ENCODE measurements around the gene REM2. TPM values are rescaled to one million over a fixed set of nuclear protein-coding genes. Genes with fewer than 3 reads are reported as not detected.
"Not testable (repeated sequence)": the region's sequence is repeated elsewhere in the genome, so short reads cannot be mapped to it uniquely, and the experiment has no call there.

Gene REM2
- total RNA-seq, 1 experiment from 2014 or later = 0.18 TPM

- no peaks in the 10 kb centered on the region for H3K9me3 ChIP-seq (ENCODE audit: control insufficient read depth, insufficient read depth, low read depth, low read length)
- BruUV-seq (replicated peaks) = no TSS peak
- no peak for TF ChIP-seq POLR2AphosphoS5 (IDR thresholded peaks at IDR 0.05; ENCODE audit: low read depth, low read length)
- no peak for TF ChIP-seq REST (IDR thresholded peaks at IDR 0.05; ENCODE audit: insufficient read depth in 1 of 2, low read depth in 2 of 2, low read length in 1 of 2)
- TF ChIP-seq CTCF (IDR thresholded peaks at IDR 0.05) = no peak
- no peak for TF ChIP-seq TCF7L2 (IDR thresholded peaks at IDR 0.05; ENCODE audit: low read depth, low read length)
- no peak for TF ChIP-seq SIN3A (IDR thresholded peaks at IDR 0.05; ENCODE audit: borderline replicate concordance, insufficient read depth, low read depth, low read length)
- intact Hi-C loops (cut with micrococcal nuclease; ENCODE audit: unreplicated experiment) (loop anchor here (10.0 kb wide), 1 partner anchor 196 kb away; no protein-coding TSS in a partner anchor), in situ Hi-C loops (cut with HindIII; ENCODE audit: low pct_unique_long_range_greater_than_20kb, low sequenced_read_pairs) (no loop called here)
- no peak for ATAC-seq
- ChIA-PET CTCF (interaction anchor here (4.9 kb wide), 1 partner anchor 28 kb away, joined by 50 read pairs; no protein-coding TSS in a partner anchor), POLR2A (interaction anchor here (0.6 kb wide), 1 partner anchor 27 kb away, joined by 3 read pairs; no protein-coding TSS in a partner anchor)
- no peak overlapping the region for H3K27ac ChIP-seq (ENCODE audit: low read length)
- no peaks in the 10 kb centered on the region for H3K36me3 ChIP-seq (ENCODE audit: control insufficient read depth, insufficient read depth, low read length)
- H3K27me3 ChIP-seq (ENCODE audit: control insufficient read depth, insufficient read depth, low read length) = no peaks in the 10 kb centered on the region
- H3K4me3 ChIP-seq (ENCODE audit: low read depth in 2 of 2, low read length in 2 of 2) = no peak overlapping the region
- H3K4me1 ChIP-seq (ENCODE audit: control insufficient read depth, insufficient read depth, low read length) = no peaks in the 10 kb centered on the region
- no peak for DNase-seq (ENCODE audit: low read depth, low spot score)
Observed at GRCh38 chr14:22850944-22851764, 31.9 kb upstream of the REM2 start.

- H3K9me3 ChIP-seq (ENCODE audit: control insufficient read depth, insufficient read depth, low read depth, low read length); H3K27me3 ChIP-seq (ENCODE audit: control insufficient read depth, insufficient read depth, low read length); H3K36me3 ChIP-seq (ENCODE audit: control insufficient read depth, insufficient read depth, low read length); H3K27ac ChIP-seq (ENCODE audit: low read length); in situ Hi-C loops (cut with HindIII; ENCODE audit: low pct_unique_long_range_greater_than_20kb, low sequenced_read_pairs); POLR2A ChIA-PET; BruUV-seq (replicated peaks); ATAC-seq; DNase-seq (ENCODE audit: low read depth, low spot score); H3K4me3 ChIP-seq (ENCODE audit: low read depth in 2 of 2, low read length in 2 of 2); H3K4me1 ChIP-seq (ENCODE audit: control insufficient read depth, insufficient read depth, low read length): not testable (repeated sequence)
- CTCF ChIA-PET = interaction anchor here (0.6 to 4.9 kb wide), 4 partner anchors 11 to 29 kb away, joined by 3 to 50 read pairs (median 4); no protein-coding TSS in a partner anchor
- intact Hi-C loops (cut with micrococcal nuclease; ENCODE audit: unreplicated experiment) = loop anchor here (2.0 to 10.0 kb wide), 2 partner anchors 29 to 197 kb away; no protein-coding TSS in a partner anchor
Observed at GRCh38 chr14:22852178-22852577, 30.8 kb upstream of the REM2 start.

- Histone ChIP-seq H3K36me3 (ENCODE audit: control insufficient read depth, insufficient read depth, low read length) (no peaks in the 10 kb centered on the region), H3K27ac (ENCODE audit: low read length) (no peak overlapping the region), H3K27me3 (ENCODE audit: control insufficient read depth, insufficient read depth, low read length) (no peaks in the 10 kb centered on the region), H3K4me1 (ENCODE audit: control insufficient read depth, insufficient read depth, low read length) (no peaks in the 10 kb centered on the region), H3K4me3 (ENCODE audit: low read depth in 2 of 2, low read length in 2 of 2) (no peak overlapping the region), H3K9me3 (ENCODE audit: control insufficient read depth, insufficient read depth, low read depth, low read length) (no peaks in the 10 kb centered on the region)
- POLR2A ChIA-PET = no interaction called here
- DNase-seq (ENCODE audit: low read depth, low spot score) (no peak), ATAC-seq (no peak)
- in situ Hi-C loops (cut with HindIII; ENCODE audit: low pct_unique_long_range_greater_than_20kb, low sequenced_read_pairs) (no loop called here), intact Hi-C loops (cut with micrococcal nuclease; ENCODE audit: unreplicated experiment) (loop anchor here (2.0 to 10.0 kb wide), 2 partner anchors 30 to 198 kb away; no protein-coding TSS in a partner anchor)
- BruUV-seq (replicated peaks) = no TSS peak
- CTCF ChIA-PET = interaction anchor here (0.6 to 4.9 kb wide), 4 partner anchors 11 to 29 kb away, joined by 3 to 50 read pairs (median 4); no protein-coding TSS in a partner anchor
- TF ChIP-seq CTCF (IDR thresholded peaks at IDR 0.05) = no peak
- TF ChIP-seq REST (IDR thresholded peaks at IDR 0.05; ENCODE audit: insufficient read depth in 1 of 2, low read depth in 2 of 2, low read length in 1 of 2) = no peak
- TF ChIP-seq SIN3A (IDR thresholded peaks at IDR 0.05; ENCODE audit: borderline replicate concordance, insufficient read depth, low read depth, low read length) = no peak
- no peak for TF ChIP-seq TCF7L2 (IDR thresholded peaks at IDR 0.05; ENCODE audit: low read depth, low read length)
- TF ChIP-seq POLR2AphosphoS5 (IDR thresholded peaks at IDR 0.05; ENCODE audit: low read depth, low read length) = no peak
Observed at GRCh38 chr14:22852599-22852939, 30.5 kb upstream of the REM2 start.
